HepG2 (cell line): ENCODE data around the gene HABP4. TPM values are rescaled to one million over a fixed set of nuclear protein-coding genes. Genes with fewer than 3 reads are reported as not detected.
A peak's percentile ranks its signal among the peaks of the same experiment; 100 is the strongest.

Experiments
- ARNTL ChIP-seq: sonication (generic); formaldehyde crosslinking; IDR thresholded peaks from 2 replicates; pipeline ENCODE4 v1.4.0; 2020; ENCODE audit warnings: mild to moderate bottlenecking, missing genetic modification reagents
- BHLHE40 ChIP-seq: IDR thresholded peaks from 2 replicates; pipeline ENCODE4 v1.6.1; 2011; ENCODE audit warnings: low read length, improper control_type of control experiment
- HDAC1 ChIP-seq: sonication (generic); formaldehyde crosslinking; IDR thresholded peaks from 2 replicates; pipeline ENCODE4 v1.5.1; 2020; ENCODE audit warnings: mild to moderate bottlenecking, missing genetic modification reagents
- NFATC3 ChIP-seq: sonication (generic); formaldehyde crosslinking; IDR thresholded peaks from 2 replicates; pipeline ENCODE4 v1.5.1; 2020; ENCODE audit warnings: mild to moderate bottlenecking, missing genetic modification reagents
- SRY ChIP-seq: sonication (generic); formaldehyde crosslinking; IDR thresholded peaks from 2 replicates; pipeline ENCODE4 v1.8.0; 2022; ENCODE audit warnings: mild to moderate bottlenecking, missing genetic modification reagents
- U2AF2 ChIP-seq: fragments of 200-400 bp; formaldehyde crosslinking; IDR thresholded peaks from 2 replicates; pipeline ENCODE4 v1.6.1; 2017; ENCODE audit warnings: low read depth, mild to moderate bottlenecking, low read length
- ZEB1 ChIP-seq: IDR thresholded peaks from 2 replicates; pipeline ENCODE4 v1.6.1; 2012; ENCODE audit warnings: mild to moderate bottlenecking, low read depth, inconsistent platforms; ENCODE audit not compliant: insufficient replicate concordance
- ZNF33A ChIP-seq: sonication (generic); formaldehyde crosslinking; IDR thresholded peaks from 2 replicates; pipeline ENCODE4 v1.5.1; 2020; ENCODE audit warnings: missing genetic modification reagents, mild to moderate bottlenecking, moderate library complexity, borderline replicate concordance
- ZNF629 ChIP-seq: sonication (generic); formaldehyde crosslinking; conservative IDR thresholded peaks from 2 replicates; pipeline ENCODE4 v1.5.0; 2020; ENCODE audit warnings: missing genetic modification reagents
- ZNF773 ChIP-seq: sonication (generic); formaldehyde crosslinking; IDR thresholded peaks from 2 replicates; pipeline ENCODE4 v1.4.0; 2020; ENCODE audit warnings: missing genetic modification reagents, borderline replicate concordance
- ZNF878 ChIP-seq: sonication (generic); formaldehyde crosslinking; IDR thresholded peaks from 2 replicates; pipeline ENCODE4 v1.8.1; 2023; ENCODE audit warnings: mild to moderate bottlenecking, missing genetic modification reagents, moderate library complexity
- polyA plus RNA-seq, 8 experiments: library from polyadenylated mRNA; depleted of rRNA in 3 of 8; stranded (reverse) in 7 of 8; unstranded in 1 of 8; fragments of >200 nt; fragmentation: Illumina TruSeq in 4 of 8; extraction: Trizol in 4 of 8; gene quantifications; 2 replicates each; pipeline versions ENCODE4 v1.2.1 to v1.2.3, GENCODE V29; 2011 to 2016; ENCODE audit warnings: low read depth in 4 of 8, missing spikeins in 1 of 8, mixed read lengths in 1 of 8; ENCODE audit not compliant: insufficient read depth in 1 of 8
- total RNA-seq, 5 experiments: library from RNA; depleted of rRNA; stranded (reverse); fragments of >200 nt; fragmentation: Illumina TruSeq; extraction: Trizol; gene quantifications; 2 replicates each; pipeline ENCODE4 v1.2.3, GENCODE V29; 2016; ENCODE audit warnings: low read depth in 1 of 5
- TF ChIP-seq, protein P1 (sequence below): sonication (generic); formaldehyde crosslinking; IDR thresholded peaks from 2 replicates; pipeline ENCODE4 v1.8.0; 2022; ENCODE audit warnings: mild to moderate bottlenecking, missing genetic modification reagents, moderate library complexity
- TF ChIP-seq, protein P2 (sequence below): sonication (generic); formaldehyde crosslinking; IDR thresholded peaks from 2 replicates; pipeline ENCODE4 v1.8.1; 2022; ENCODE audit warnings: mild to moderate bottlenecking, missing genetic modification reagents
- TF ChIP-seq, protein P3 (sequence below): sonication (generic); formaldehyde crosslinking; IDR thresholded peaks from 2 replicates; pipeline ENCODE4 v1.8.0; 2022; ENCODE audit warnings: low read depth, missing genetic modification reagents
- TF ChIP-seq, protein P4 (sequence below): sonication (generic); formaldehyde crosslinking; IDR thresholded peaks from 2 replicates; pipeline ENCODE4 v1.4.0; 2020; ENCODE audit warnings: missing genetic modification reagents; ENCODE audit errors: not compliant biosample characterization
- TF ChIP-seq, protein P5 (sequence below): sonication (generic); formaldehyde crosslinking; IDR thresholded peaks from 2 replicates; pipeline ENCODE4 v1.8.0; 2022; ENCODE audit warnings: missing genetic modification reagents, low read depth, mild to moderate bottlenecking, borderline replicate concordance
- TF ChIP-seq, protein P6 (sequence below): sonication (generic); formaldehyde crosslinking; IDR thresholded peaks from 2 replicates; pipeline ENCODE4 v1.5.1; 2020; ENCODE audit warnings: mild to moderate bottlenecking, missing genetic modification reagents, moderate library complexity
- TF ChIP-seq, protein P7 (sequence below): sonication (generic); formaldehyde crosslinking; IDR thresholded peaks from 2 replicates; pipeline ENCODE4 v1.4.0; 2020; ENCODE audit warnings: missing genetic modification reagents, low read depth, mild to moderate bottlenecking, borderline replicate concordance
- TF ChIP-seq, protein P8 (sequence below): sonication (generic); formaldehyde crosslinking; IDR thresholded peaks from 2 replicates; pipeline ENCODE4 v1.4.0; 2020; ENCODE audit warnings: missing genetic modification reagents, mild to moderate bottlenecking, borderline replicate concordance

HABP4 gene
- total and polyA plus RNA-seq, 2 of the 13 experiments (the other 11 are each of a cell fraction or from before 2014, with no cell fraction given): 14.3 to 26.6 TPM

DNA sequence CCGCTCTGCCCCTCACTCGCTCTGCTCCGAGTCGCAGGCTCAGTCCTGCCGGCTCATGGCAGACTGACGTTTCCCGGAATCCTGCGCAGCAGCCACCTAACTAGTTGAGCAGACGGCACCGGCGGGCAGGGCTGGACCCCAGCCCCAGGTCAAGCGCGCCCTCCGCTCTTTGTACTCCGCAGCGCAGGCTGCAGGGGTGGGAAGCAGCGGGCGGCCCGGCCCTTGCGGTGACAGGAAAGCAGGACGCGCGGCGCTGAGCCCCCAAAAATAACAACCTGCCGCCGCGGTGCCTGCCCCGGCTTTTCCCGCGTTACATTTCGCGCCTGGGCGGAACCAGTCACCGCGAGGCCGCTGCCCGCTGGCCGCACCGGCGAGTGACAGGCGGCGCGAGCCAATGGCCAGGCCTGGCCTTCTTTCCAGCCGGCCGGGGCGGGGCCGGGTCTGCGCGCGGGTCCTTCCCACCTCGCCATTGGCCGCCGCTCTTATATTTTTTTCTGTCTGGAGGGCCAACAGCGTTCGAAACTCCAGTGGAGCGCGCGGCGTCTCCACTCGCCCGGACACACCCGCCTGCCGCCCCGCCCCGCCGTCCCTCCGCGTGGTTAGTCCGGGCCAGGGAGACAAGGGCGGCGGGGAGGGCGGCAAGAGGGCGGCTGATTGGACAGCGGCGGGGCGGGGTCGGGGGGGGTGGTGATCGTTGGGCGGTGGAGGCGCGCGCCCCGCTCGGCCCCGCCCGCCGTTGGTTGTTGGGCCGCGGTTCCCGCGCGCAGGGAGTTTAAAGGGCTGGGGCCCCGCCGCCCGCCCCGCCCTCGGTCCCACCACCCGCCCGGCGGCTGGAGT lies 31.7 kb upstream of the HABP4 start, which contains the start of gene ZNF367 (continued):
- TF ChIP-seq, protein P1, sequence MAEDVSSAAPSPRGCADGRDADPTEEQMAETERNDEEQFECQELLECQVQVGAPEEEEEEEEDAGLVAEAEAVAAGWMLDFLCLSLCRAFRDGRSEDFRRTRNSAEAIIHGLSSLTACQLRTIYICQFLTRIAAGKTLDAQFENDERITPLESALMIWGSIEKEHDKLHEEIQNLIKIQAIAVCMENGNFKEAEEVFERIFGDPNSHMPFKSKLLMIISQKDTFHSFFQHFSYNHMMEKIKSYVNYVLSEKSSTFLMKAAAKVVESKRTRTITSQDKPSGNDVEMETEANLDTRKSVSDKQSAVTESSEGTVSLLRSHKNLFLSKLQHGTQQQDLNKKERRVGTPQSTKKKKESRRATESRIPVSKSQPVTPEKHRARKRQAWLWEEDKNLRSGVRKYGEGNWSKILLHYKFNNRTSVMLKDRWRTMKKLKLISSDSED (CRISPR knock-in tag): no peak
- TF ChIP-seq, protein P2, sequence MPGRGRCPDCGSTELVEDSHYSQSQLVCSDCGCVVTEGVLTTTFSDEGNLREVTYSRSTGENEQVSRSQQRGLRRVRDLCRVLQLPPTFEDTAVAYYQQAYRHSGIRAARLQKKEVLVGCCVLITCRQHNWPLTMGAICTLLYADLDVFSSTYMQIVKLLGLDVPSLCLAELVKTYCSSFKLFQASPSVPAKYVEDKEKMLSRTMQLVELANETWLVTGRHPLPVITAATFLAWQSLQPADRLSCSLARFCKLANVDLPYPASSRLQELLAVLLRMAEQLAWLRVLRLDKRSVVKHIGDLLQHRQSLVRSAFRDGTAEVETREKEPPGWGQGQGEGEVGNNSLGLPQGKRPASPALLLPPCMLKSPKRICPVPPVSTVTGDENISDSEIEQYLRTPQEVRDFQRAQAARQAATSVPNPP (CRISPR knock-in tag): no peak; the same call in 1 of the 2 replicates
- TF ChIP-seq, protein P3, sequence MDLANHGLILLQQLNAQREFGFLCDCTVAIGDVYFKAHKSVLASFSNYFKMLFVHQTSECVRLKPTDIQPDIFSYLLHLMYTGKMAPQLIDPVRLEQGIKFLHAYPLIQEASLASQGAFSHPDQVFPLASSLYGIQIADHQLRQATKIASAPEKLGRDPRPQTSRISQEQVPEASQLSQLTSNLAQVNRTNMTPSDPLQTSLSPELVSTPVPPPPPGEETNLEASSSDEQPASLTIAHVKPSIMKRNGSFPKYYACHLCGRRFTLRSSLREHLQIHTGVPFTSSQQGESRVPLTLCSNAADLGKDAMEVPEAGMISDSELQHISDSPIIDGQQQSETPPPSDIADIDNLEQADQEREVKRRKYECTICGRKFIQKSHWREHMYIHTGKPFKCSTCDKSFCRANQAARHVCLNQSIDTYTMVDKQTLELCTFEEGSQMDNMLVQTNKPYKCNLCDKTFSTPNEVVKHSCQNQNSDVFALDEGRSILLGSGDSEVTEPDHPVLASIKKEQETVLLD (CRISPR knock-in tag): no peak; the same call in none of the 2 replicates
- TF ChIP-seq ARNTL (CRISPR knock-in tag) (no peak), NFATC3 (CRISPR knock-in tag) (no peak), ZNF773 (no peak), ZNF33A (no peak), ZNF878 (CRISPR knock-in tag) (peak; percentile 93), ZEB1 (no peak), HDAC1 (CRISPR knock-in tag) (peak; percentile 91), SRY (CRISPR knock-in tag) (peak; percentile 69; the same call in 1 of the 2 replicates), U2AF2 (no peak), BHLHE40 (0 out of 2 replicates have a peak, but pooled peaks have one; percentile 24), ZNF629 (peak; percentile 25; the same call in 1 of the 2 replicates)
- TF ChIP-seq, protein P4, sequence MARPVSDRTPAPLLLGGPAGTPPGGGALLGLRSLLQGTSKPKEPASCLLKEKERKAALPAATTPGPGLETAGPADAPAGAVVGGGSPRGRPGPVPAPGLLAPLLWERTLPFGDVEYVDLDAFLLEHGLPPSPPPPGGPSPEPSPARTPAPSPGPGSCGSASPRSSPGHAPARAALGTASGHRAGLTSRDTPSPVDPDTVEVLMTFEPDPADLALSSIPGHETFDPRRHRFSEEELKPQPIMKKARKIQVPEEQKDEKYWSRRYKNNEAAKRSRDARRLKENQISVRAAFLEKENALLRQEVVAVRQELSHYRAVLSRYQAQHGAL: no peak
- TF ChIP-seq, protein P5, sequence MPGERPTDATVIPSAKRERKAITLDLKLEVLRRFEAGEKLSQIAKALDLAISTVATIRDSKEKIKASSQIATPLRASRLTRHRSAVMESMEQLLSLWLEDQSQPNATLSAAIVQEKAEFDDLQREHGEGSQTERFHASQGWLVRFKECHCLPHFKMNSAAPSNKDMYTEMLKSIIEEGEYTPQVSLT: no peak
- TF ChIP-seq, protein P6, sequence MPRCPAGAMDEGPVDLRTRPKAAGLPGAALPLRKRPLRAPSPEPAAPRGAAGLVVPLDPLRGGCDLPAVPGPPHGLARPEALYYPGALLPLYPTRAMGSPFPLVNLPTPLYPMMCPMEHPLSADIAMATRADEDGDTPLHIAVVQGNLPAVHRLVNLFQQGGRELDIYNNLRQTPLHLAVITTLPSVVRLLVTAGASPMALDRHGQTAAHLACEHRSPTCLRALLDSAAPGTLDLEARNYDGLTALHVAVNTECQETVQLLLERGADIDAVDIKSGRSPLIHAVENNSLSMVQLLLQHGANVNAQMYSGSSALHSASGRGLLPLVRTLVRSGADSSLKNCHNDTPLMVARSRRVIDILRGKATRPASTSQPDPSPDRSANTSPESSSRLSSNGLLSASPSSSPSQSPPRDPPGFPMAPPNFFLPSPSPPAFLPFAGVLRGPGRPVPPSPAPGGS (CRISPR knock-in tag): no peak; the same call in none of the 2 replicates
- TF ChIP-seq, protein P7, sequence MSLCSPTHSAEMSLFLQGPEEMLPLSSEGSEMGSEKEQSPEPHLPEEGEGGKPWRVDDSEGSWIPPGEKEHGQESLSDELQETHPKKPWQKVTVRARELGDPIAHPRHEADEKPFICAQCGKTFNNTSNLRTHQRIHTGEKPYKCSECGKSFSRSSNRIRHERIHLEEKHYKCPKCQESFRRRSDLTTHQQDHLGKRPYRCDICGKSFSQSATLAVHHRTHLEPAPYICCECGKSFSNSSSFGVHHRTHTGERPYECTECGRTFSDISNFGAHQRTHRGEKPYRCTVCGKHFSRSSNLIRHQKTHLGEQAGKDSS (CRISPR knock-in tag): no peak
- TF ChIP-seq, protein P8, sequence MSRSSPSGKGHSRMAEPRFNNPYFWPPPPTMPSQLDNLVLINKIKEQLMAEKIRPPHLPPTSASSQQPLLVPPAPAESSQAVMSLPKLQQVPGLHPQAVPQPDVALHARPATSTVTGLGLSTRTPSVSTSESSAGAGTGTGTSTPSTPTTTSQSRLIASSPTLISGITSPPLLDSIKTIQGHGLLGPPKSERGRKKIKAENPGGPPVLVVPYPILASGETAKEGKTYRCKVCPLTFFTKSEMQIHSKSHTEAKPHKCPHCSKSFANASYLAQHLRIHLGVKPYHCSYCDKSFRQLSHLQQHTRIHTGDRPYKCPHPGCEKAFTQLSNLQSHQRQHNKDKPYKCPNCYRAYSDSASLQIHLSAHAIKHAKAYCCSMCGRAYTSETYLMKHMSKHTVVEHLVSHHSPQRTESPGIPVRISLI: peak; percentile 99
